ENCODE results near the gene FBXW5.

FBXW5 gene

GRCh38 chr9:136983167-136983566 is 38.6 kb upstream of the FBXW5 start:
- no peaks in the 10 kb centered on the region for H3K36me3 ChIP-seq
- no peaks in the 10 kb centered on the region for H3K9me3 ChIP-seq
- no peak for DNase-seq
- no peak overlapping the region for H3K4me3 ChIP-seq
- H3K4me1 ChIP-seq = peaks cover 0 to 14% (median 7%) of the 10 kb centered on the region in 4 donors
- no peak for TF ChIP-seq CTCF (IDR thresholded peaks at IDR 0.05)
- no peak overlapping the region for H3K27ac ChIP-seq
- H3K27me3 ChIP-seq = peaks cover 0 to 75% of the 10 kb centered on the region in 2 donors
- intact Hi-C loops (cut with DNase I; ENCODE audit: low total_unique reads) = no loop called here

DNA sequence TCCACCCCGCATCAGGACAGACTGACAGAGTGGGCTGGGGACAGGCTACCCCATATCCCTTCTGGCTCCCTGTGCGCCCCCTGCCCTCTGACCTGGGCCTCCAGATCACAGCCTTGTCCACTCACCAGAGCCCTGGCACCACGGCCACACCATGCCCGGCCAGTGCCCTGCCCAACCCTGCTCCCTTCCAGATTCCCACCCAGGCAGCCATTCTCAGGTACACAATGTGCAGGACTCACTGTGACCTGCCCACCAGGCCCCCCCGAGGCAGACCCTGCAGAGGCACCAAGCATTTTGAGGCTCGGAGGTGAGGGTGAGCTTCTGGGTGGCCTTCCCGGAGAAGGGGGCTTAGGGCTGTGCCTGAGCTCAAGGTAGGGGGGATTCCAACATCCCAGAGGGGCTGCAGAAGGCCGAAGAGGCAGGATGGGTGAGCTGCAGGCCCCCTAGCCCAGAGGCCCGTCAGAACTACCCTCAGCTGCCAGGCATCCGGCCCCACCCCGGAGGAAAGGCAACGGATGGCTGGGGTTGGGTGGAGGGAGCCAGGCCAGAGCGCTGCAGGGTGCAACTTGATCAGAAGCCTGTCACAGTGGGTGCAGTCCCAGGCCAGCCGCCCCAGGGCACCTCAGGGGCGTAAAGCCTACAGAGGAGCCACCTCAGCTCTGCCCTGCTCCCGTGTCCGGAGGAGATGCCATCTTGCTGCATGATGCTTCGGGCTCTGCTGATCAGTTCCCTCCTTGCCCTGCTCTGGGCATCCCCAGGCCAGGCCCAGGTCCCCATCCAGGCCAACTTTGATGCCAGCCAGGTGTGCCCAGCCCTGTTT is 37.9 kb upstream of the FBXW5 start, which contains the start of gene LCNL1:
LCNL1 (plus strand) TSS at position 762 of the 820 bp plus-strand sequence. CDS start 594 bp downstream, outside the sequence.
- TF ChIP-seq CTCF (IDR thresholded peaks at IDR 0.05) = no peak
- intact Hi-C loops (cut with DNase I; ENCODE audit: low total_unique reads) = no loop called here
- H3K36me3 ChIP-seq = no peaks in the 10 kb centered on the region
- no peak for DNase-seq
- H3K4me1 ChIP-seq = peaks cover 0 to 21% (median 14%) of the 10 kb centered on the region in 4 donors
- no peak within 1 kb of the TSS for H3K4me3 ChIP-seq
- H3K27ac ChIP-seq = no peak within 1 kb of the TSS
- peaks cover 0 to 81% of the 10 kb centered on the region in 2 donors for H3K27me3 ChIP-seq
- no peaks in the 10 kb centered on the region for H3K9me3 ChIP-seq

DNA sequence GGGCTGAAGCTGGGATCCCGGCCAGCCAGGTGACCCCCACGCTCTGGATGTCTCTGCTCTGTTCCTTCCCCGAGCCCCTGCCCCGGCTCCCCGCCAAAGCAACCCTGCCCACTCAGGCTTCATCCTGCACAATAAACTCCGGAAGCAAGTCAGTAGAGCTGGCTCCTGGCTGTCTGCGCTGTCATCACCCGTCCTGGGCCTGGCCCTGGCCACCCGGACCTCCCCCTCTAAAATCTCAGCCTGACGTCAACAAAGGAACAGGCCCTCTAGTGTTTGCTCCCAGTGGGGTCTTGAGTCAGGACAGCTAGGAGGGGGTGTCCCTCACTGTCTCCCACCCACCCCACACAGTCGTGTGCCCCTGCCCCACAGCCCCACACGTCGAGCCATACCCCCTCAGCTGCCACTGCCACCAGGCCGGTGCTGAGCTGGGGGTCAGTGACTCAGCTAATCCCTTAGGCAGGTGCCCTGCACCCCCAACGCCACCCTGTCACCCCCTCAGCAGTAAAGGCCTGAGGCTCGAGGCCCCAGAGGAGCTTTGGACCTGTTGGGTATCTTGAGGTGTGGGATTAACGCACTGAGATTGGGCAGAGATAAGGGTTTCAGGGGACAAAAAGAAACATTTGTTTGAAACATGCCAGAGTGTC is 37.2 kb upstream of the FBXW5 start:
- Histone ChIP-seq H3K4me1 (peaks cover 0 to 24% (median 15%) of the 10 kb centered on the region in 4 donors), H3K9me3 (no peaks in the 10 kb centered on the region), H3K36me3 (no peaks in the 10 kb centered on the region), H3K27ac (no peak overlapping the region), H3K4me3 (no peak overlapping the region), H3K27me3 (peaks cover 0 to 81% of the 10 kb centered on the region in 2 donors)
- DNase-seq = no peak
- intact Hi-C loops (cut with DNase I; ENCODE audit: low total_unique reads) = no loop called here
- no peak for TF ChIP-seq CTCF (IDR thresholded peaks at IDR 0.05)

DNA sequence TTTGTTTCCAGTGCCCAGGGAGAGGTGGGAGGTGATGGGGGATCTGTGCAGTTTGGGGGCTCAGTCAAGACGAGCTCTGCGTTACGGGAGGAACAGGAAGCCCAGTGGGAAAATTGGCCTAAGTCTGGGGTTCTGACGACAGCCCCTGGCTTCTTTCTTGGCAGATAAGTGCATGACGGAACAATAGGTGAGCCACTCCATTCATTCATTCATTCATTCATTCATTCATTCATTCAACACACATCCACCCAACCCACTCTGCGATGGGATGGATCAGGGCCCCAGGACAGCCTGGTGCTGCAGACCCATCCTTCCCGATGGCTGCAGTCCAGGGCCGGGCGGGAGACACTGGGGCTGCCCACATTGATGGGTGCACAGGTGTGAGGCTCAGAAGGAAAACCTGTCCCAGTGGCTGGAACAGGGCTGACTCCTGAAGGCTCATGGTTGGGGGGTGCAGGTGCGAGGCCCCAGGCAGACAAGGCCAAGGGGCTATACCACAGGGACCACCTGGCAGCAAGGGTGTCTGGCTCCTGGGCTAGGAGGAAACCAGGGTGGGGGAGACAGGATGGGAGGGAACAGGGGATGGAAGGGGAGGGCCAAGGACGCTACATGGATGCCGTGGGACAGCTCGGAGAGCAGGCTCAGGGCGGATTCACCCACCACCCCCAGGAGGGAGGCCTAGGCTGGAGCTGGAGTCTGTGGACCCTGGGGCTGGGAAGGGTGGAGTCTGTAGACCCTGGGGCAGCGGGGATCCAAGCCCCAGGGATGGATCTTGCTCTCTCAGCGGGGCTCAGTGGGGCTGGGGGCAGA is 36.3 kb upstream of the FBXW5 start:
- DNase-seq = no peak
- Histone ChIP-seq H3K4me1 (peaks cover 0 to 28% (median 17%) of the 10 kb centered on the region in 4 donors), H3K4me3 (no peak overlapping the region), H3K9me3 (no peaks in the 10 kb centered on the region), H3K36me3 (no peaks in the 10 kb centered on the region), H3K27me3 (peaks cover 0 to 74% of the 10 kb centered on the region in 2 donors), H3K27ac (no peak overlapping the region)
- intact Hi-C loops (cut with DNase I; ENCODE audit: low total_unique reads) = no loop called here
- no peak for TF ChIP-seq CTCF (IDR thresholded peaks at IDR 0.05)

- no peaks in the 10 kb centered on the region for H3K9me3 ChIP-seq
- no peak for DNase-seq
- intact Hi-C loops (cut with DNase I; ENCODE audit: low total_unique reads) = no loop called here
- no peak overlapping the region for H3K4me3 ChIP-seq
- H3K27me3 ChIP-seq = peaks cover 0 to 65% of the 10 kb centered on the region in 2 donors
- peaks cover 0 to 24% (median 16%) of the 10 kb centered on the region in 4 donors for H3K4me1 ChIP-seq
- H3K27ac ChIP-seq = no peak overlapping the region
- no peaks in the 10 kb centered on the region for H3K36me3 ChIP-seq
- TF ChIP-seq CTCF (IDR thresholded peaks at IDR 0.05) = no peak
Observed at GRCh38 chr9:136979769-136980587, 35.4 kb upstream of the FBXW5 start.

Data from tibial artery (tissue), 4 donors.